Measurements from ENCODE around the gene GCG.

Gene GCG

GRCh38 chr2:162152147-162152546, at the start of gene GCG:
Gene GCG, minus strand, starts transcription at chr2:162152247. Its CDS starts 3,069 bp downstream, at chr2:162149178.
- Histone ChIP-seq H3K9ac (ENCODE audit: low read length) (no peak within 1 kb of the TSS), H3K4me1 (ENCODE audit: control insufficient read depth, insufficient read depth, low read length) (no peaks in the 10 kb centered on the region), H3K27me3 (ENCODE audit: control insufficient read depth, insufficient read depth, low read length) (no peaks in the 10 kb centered on the region), H3K36me3 (ENCODE audit: control insufficient read depth, insufficient read depth, low read length) (no peaks in the 10 kb centered on the region), H3K4me3 (ENCODE audit: low read length) (no peak within 1 kb of the TSS), H3K9me3 (ENCODE audit: control insufficient read depth, low read length) (no peaks in the 10 kb centered on the region)

- Histone ChIP-seq H3K27me3 (ENCODE audit: control insufficient read depth, insufficient read depth, low read length) (no peaks in the 10 kb centered on the region), H3K9ac (ENCODE audit: low read length) (no peak overlapping the region), H3K4me3 (ENCODE audit: low read length) (no peak overlapping the region), H3K36me3 (ENCODE audit: control insufficient read depth, insufficient read depth, low read length) (no peaks in the 10 kb centered on the region), H3K9me3 (ENCODE audit: control insufficient read depth, low read length) (no peaks in the 10 kb centered on the region), H3K4me1 (ENCODE audit: control insufficient read depth, insufficient read depth, low read length) (no peaks in the 10 kb centered on the region)
These were observed 48.6 kb upstream of the GCG start for GRCh38 chr2:162200636-162201035.

- H3K36me3 ChIP-seq (ENCODE audit: control insufficient read depth, insufficient read depth, low read length) = no peaks in the 10 kb centered on the region
- no peaks in the 10 kb centered on the region for H3K27me3 ChIP-seq (ENCODE audit: control insufficient read depth, insufficient read depth, low read length)
- H3K4me1 ChIP-seq (ENCODE audit: control insufficient read depth, insufficient read depth, low read length) = no peaks in the 10 kb centered on the region
- H3K4me3 ChIP-seq (ENCODE audit: low read length) = no peak overlapping the region
- no peak overlapping the region for H3K9ac ChIP-seq (ENCODE audit: low read length)
- H3K9me3 ChIP-seq (ENCODE audit: control insufficient read depth, low read length) = no peaks in the 10 kb centered on the region
These were observed 47.9 kb upstream of the GCG start for GRCh38 chr2:162199913-162200312.

- no peak overlapping the region for H3K4me3 ChIP-seq (ENCODE audit: low read length)
- no peaks in the 10 kb centered on the region for H3K27me3 ChIP-seq (ENCODE audit: control insufficient read depth, insufficient read depth, low read length)
- no peaks in the 10 kb centered on the region for H3K36me3 ChIP-seq (ENCODE audit: control insufficient read depth, insufficient read depth, low read length)
- no peak overlapping the region for H3K9ac ChIP-seq (ENCODE audit: low read length)
- no peaks in the 10 kb centered on the region for H3K4me1 ChIP-seq (ENCODE audit: control insufficient read depth, insufficient read depth, low read length)
- H3K9me3 ChIP-seq (ENCODE audit: control insufficient read depth, low read length) = no peaks in the 10 kb centered on the region
These were observed 46.2 kb upstream of the GCG start for GRCh38 chr2:162198239-162198638.

GRCh38 chr2:162197069-162197825, 45.2 kb upstream of the GCG start:
- Histone ChIP-seq H3K36me3 (ENCODE audit: control insufficient read depth, insufficient read depth, low read length) (no peaks in the 10 kb centered on the region), H3K4me1 (ENCODE audit: control insufficient read depth, insufficient read depth, low read length) (no peaks in the 10 kb centered on the region), H3K4me3 (ENCODE audit: low read length) (no peak overlapping the region), H3K9me3 (ENCODE audit: control insufficient read depth, low read length) (no peaks in the 10 kb centered on the region), H3K27me3 (ENCODE audit: control insufficient read depth, insufficient read depth, low read length) (no peaks in the 10 kb centered on the region), H3K9ac (ENCODE audit: low read length) (no peak overlapping the region)

- H3K9me3 ChIP-seq (ENCODE audit: control insufficient read depth, low read length) = no peaks in the 10 kb centered on the region
- no peaks in the 10 kb centered on the region for H3K36me3 ChIP-seq (ENCODE audit: control insufficient read depth, insufficient read depth, low read length)
- no peak overlapping the region for H3K4me3 ChIP-seq (ENCODE audit: low read length)
- no peaks in the 10 kb centered on the region for H3K4me1 ChIP-seq (ENCODE audit: control insufficient read depth, insufficient read depth, low read length)
- no peaks in the 10 kb centered on the region for H3K27me3 ChIP-seq (ENCODE audit: control insufficient read depth, insufficient read depth, low read length)
- H3K9ac ChIP-seq (ENCODE audit: low read length) = no peak overlapping the region
These were observed 44.6 kb upstream of the GCG start for GRCh38 chr2:162196638-162197037.

GRCh38 chr2:162188451-162188850, 36.4 kb upstream of the GCG start:
- H3K9me3 ChIP-seq (ENCODE audit: control insufficient read depth, low read length) = no peaks in the 10 kb centered on the region
- H3K4me1 ChIP-seq (ENCODE audit: control insufficient read depth, insufficient read depth, low read length) = no peaks in the 10 kb centered on the region
- no peaks in the 10 kb centered on the region for H3K27me3 ChIP-seq (ENCODE audit: control insufficient read depth, insufficient read depth, low read length)
- H3K9ac ChIP-seq (ENCODE audit: low read length) = no peak overlapping the region
- no peak overlapping the region for H3K4me3 ChIP-seq (ENCODE audit: low read length)
- H3K36me3 ChIP-seq (ENCODE audit: control insufficient read depth, insufficient read depth, low read length) = no peaks in the 10 kb centered on the region

- Histone ChIP-seq H3K4me1 (ENCODE audit: control insufficient read depth, insufficient read depth, low read length) (no peaks in the 10 kb centered on the region), H3K36me3 (ENCODE audit: control insufficient read depth, insufficient read depth, low read length) (no peaks in the 10 kb centered on the region), H3K9ac (ENCODE audit: low read length) (no peak overlapping the region), H3K27me3 (ENCODE audit: control insufficient read depth, insufficient read depth, low read length) (no peaks in the 10 kb centered on the region), H3K9me3 (ENCODE audit: control insufficient read depth, low read length) (no peaks in the 10 kb centered on the region), H3K4me3 (ENCODE audit: low read length) (no peak overlapping the region)
These were observed 33.6 kb upstream of the GCG start for GRCh38 chr2:162185541-162186232.

GRCh38 chr2:162184821-162185450, 32.9 kb upstream of the GCG start:
- Histone ChIP-seq H3K36me3 (ENCODE audit: control insufficient read depth, insufficient read depth, low read length) (no peaks in the 10 kb centered on the region), H3K9me3 (ENCODE audit: control insufficient read depth, low read length) (no peaks in the 10 kb centered on the region), H3K9ac (ENCODE audit: low read length) (no peak overlapping the region), H3K4me1 (ENCODE audit: control insufficient read depth, insufficient read depth, low read length) (no peaks in the 10 kb centered on the region), H3K4me3 (ENCODE audit: low read length) (no peak overlapping the region), H3K27me3 (ENCODE audit: control insufficient read depth, insufficient read depth, low read length) (no peaks in the 10 kb centered on the region)

GRCh38 chr2:162184359-162184758, 32.3 kb upstream of the GCG start:
- no peaks in the 10 kb centered on the region for H3K4me1 ChIP-seq (ENCODE audit: control insufficient read depth, insufficient read depth, low read length)
- H3K9me3 ChIP-seq (ENCODE audit: control insufficient read depth, low read length) = no peaks in the 10 kb centered on the region
- H3K27me3 ChIP-seq (ENCODE audit: control insufficient read depth, insufficient read depth, low read length) = no peaks in the 10 kb centered on the region
- H3K9ac ChIP-seq (ENCODE audit: low read length) = no peak overlapping the region
- no peaks in the 10 kb centered on the region for H3K36me3 ChIP-seq (ENCODE audit: control insufficient read depth, insufficient read depth, low read length)
- H3K4me3 ChIP-seq (ENCODE audit: low read length) = no peak overlapping the region

- no peak overlapping the region for H3K9ac ChIP-seq (ENCODE audit: low read length)
- H3K4me1 ChIP-seq (ENCODE audit: control insufficient read depth, insufficient read depth, low read length) = no peaks in the 10 kb centered on the region
These were observed 30.3 kb upstream of the GCG start for GRCh38 chr2:162182395-162182794.

GRCh38 chr2:162177301-162177700, 25.3 kb upstream of the GCG start:
- no peaks in the 10 kb centered on the region for H3K27me3 ChIP-seq (ENCODE audit: control insufficient read depth, insufficient read depth, low read length)
- no peak overlapping the region for H3K9ac ChIP-seq (ENCODE audit: low read length)
- no peak overlapping the region for H3K4me3 ChIP-seq (ENCODE audit: low read length)
- H3K36me3 ChIP-seq (ENCODE audit: control insufficient read depth, insufficient read depth, low read length) = no peaks in the 10 kb centered on the region
- H3K9me3 ChIP-seq (ENCODE audit: control insufficient read depth, low read length) = no peaks in the 10 kb centered on the region
- H3K4me1 ChIP-seq (ENCODE audit: control insufficient read depth, insufficient read depth, low read length) = no peaks in the 10 kb centered on the region

More at GRCh38 chr2:162182395-162182794, 30.3 kb upstream of the GCG start:
- H3K9me3 ChIP-seq (ENCODE audit: control insufficient read depth, low read length) = no peaks in the 10 kb centered on the region
- no peak overlapping the region for H3K4me3 ChIP-seq (ENCODE audit: low read length)
- H3K36me3 ChIP-seq (ENCODE audit: control insufficient read depth, insufficient read depth, low read length) = no peaks in the 10 kb centered on the region
- H3K27me3 ChIP-seq (ENCODE audit: control insufficient read depth, insufficient read depth, low read length) = no peaks in the 10 kb centered on the region
